Type B pancreatic cell (in vitro differentiated cells): ENCODE data around the gene PHAX. TPM values are rescaled to one million over a fixed set of nuclear protein-coding genes. Genes with fewer than 3 reads are reported as not detected.

Experiments used
- DNase-seq: peaks from one replicate; pipeline ENCODE4 v3.0.0; 2021; ENCODE audit warnings: mixed read lengths; ENCODE audit not compliant: unreplicated experiment; ENCODE audit errors: extremely low spot score
- H3K27ac Mint-ChIP-seq: 2 replicates; pipeline ENCODE4 v1.8.0; 2021; ENCODE audit warnings: mild to moderate bottlenecking, mixed read lengths
- H3K27me3 Mint-ChIP-seq: 2 replicates; pipeline ENCODE4 v1.8.0; 2021; ENCODE audit warnings: mixed read lengths
- H3K36me3 Mint-ChIP-seq: 2 replicates; pipeline ENCODE4 v1.8.0; 2021; ENCODE audit warnings: mixed read lengths
- H3K4me1 Mint-ChIP-seq: one replicate; pipeline ENCODE4 v1.8.0; 2021; ENCODE audit warnings: mixed read lengths; ENCODE audit not compliant: unreplicated experiment
- H3K4me3 Mint-ChIP-seq: 2 replicates; pipeline ENCODE4 v1.8.0; 2021; ENCODE audit warnings: mild to moderate bottlenecking, mixed read lengths
- H3K9me3 Mint-ChIP-seq: 2 replicates; pipeline ENCODE4 v1.8.0; 2021; ENCODE audit warnings: mixed read lengths
- CTCF ChIP-seq: fragments of 200-600 bp; sonication (generic); conservative IDR thresholded peaks from 2 replicates; pipeline ENCODE4 v1.5.0; 2021; ENCODE audit warnings: antibody characterized with exemption, mild to moderate bottlenecking
- total RNA-seq: library from RNA; stranded (reverse); gene quantifications from 2 replicates; pipeline ENCODE4 v1.2.1, GENCODE V29; 2021; ENCODE audit warnings: low replicate concordance

The PHAX gene
- total RNA-seq, 1 donor from 2014 or later: 43.2 TPM

- no peaks in the 10 kb centered on the region for H3K9me3 Mint-ChIP-seq
- DNase-seq: no peak
- TF ChIP-seq CTCF: no peak
- H3K27me3 Mint-ChIP-seq: peaks cover 14% of the 10 kb centered on the region
- peaks cover 4% of the 10 kb centered on the region for H3K4me1 Mint-ChIP-seq
- no peak overlapping the region for H3K27ac Mint-ChIP-seq
- H3K4me3 Mint-ChIP-seq: no peak overlapping the region
- H3K36me3 Mint-ChIP-seq: no peaks in the 10 kb centered on the region
Measured at GRCh38 chr5:126673477-126673876, 72.7 kb downstream of the PHAX start.

GRCh38 chr5:126674145-126674544 is 73.4 kb downstream of the PHAX start:
- Mint-ChIP-seq H3K27me3 (peaks cover 14% of the 10 kb centered on the region), H3K4me3 (no peak overlapping the region), H3K9me3 (no peaks in the 10 kb centered on the region), H3K27ac (no peak overlapping the region), H3K4me1 (peaks cover 4% of the 10 kb centered on the region), H3K36me3 (no peaks in the 10 kb centered on the region)
- DNase-seq: no peak
- TF ChIP-seq CTCF: no peak

GRCh38 chr5:126675338-126675737 is 74.6 kb downstream of the PHAX start:
- no peak for DNase-seq
- peaks cover 17% of the 10 kb centered on the region for H3K27me3 Mint-ChIP-seq
- peaks cover 9% of the 10 kb centered on the region for H3K4me1 Mint-ChIP-seq
- no peak overlapping the region for H3K27ac Mint-ChIP-seq
- no peaks in the 10 kb centered on the region for H3K36me3 Mint-ChIP-seq
- H3K4me3 Mint-ChIP-seq: no peak overlapping the region
- no peak for TF ChIP-seq CTCF
- no peaks in the 10 kb centered on the region for H3K9me3 Mint-ChIP-seq

GRCh38 chr5:126676195-126676624 is 75.5 kb downstream of the PHAX start:
- Mint-ChIP-seq H3K36me3 (no peaks in the 10 kb centered on the region), H3K4me1 (peaks cover 12% of the 10 kb centered on the region), H3K4me3 (no peak overlapping the region), H3K9me3 (no peaks in the 10 kb centered on the region), H3K27me3 (peaks cover 17% of the 10 kb centered on the region), H3K27ac (no peak overlapping the region)
- TF ChIP-seq CTCF: peak; percentile 90
- no peak for DNase-seq

Other genes starting within 250 kb of the PHAX start
- gene GRAMD2B, start 177.5 kb upstream of the PHAX start, total RNA-seq: 18.3 and 21.5 TPM in 2 replicates
- 60.9 and 119 TPM in 2 replicates for gene ALDH7A1, start 5.7 kb upstream of the PHAX start, total RNA-seq
- gene LMNB1, start 176.2 kb downstream of the PHAX start, total RNA-seq: 46.8 and 149 TPM in 2 replicates